Ishikawa (cell line): Measurements from ENCODE around the gene RANBP6.

Experiments used
- CEBPB ChIP-seq: IDR thresholded peaks from 2 replicates; pipeline ENCODE4 v1.6.1; 2012
- CREB1 ChIP-seq: IDR thresholded peaks from 2 replicates; pipeline ENCODE4 v1.6.1; 2012; ENCODE audit warnings: low read depth
- EGR1 ChIP-seq: IDR thresholded peaks from 2 replicates; pipeline ENCODE4 v1.6.1; 2012
- EP300 ChIP-seq: IDR thresholded peaks from 2 replicates; pipeline ENCODE4 v1.6.1; 2012; ENCODE audit warnings: borderline replicate concordance
- FOXM1 ChIP-seq: IDR thresholded peaks from 2 replicates; pipeline ENCODE4 v1.6.1; 2012; ENCODE audit warnings: low read depth, borderline replicate concordance
- NFIC ChIP-seq: IDR thresholded peaks from 2 replicates; pipeline ENCODE4 v1.6.1; 2012
- RAD21 ChIP-seq: IDR thresholded peaks from 2 replicates; pipeline ENCODE4 v1.6.1; 2012; ENCODE audit warnings: low read depth
- TAF1 ChIP-seq: IDR thresholded peaks from 2 replicates; pipeline ENCODE4 v1.6.1; 2012; ENCODE audit warnings: low read depth, mild to moderate bottlenecking
- TCF12 ChIP-seq: IDR thresholded peaks from 2 replicates; pipeline ENCODE4 v1.6.1; 2012; ENCODE audit warnings: low read depth
- TEAD4 ChIP-seq: IDR thresholded peaks from 2 replicates; pipeline ENCODE4 v1.6.1; 2012
- YY1 ChIP-seq: IDR thresholded peaks from 2 replicates; pipeline ENCODE4 v1.6.1; 2012; ENCODE audit warnings: low read depth
- ZBTB7A ChIP-seq: IDR thresholded peaks from 2 replicates; pipeline ENCODE4 v1.6.1; 2012; ENCODE audit warnings: low read depth
- TF ChIP-seq, protein P1 (sequence below): IDR thresholded peaks from 2 replicates; pipeline ENCODE4 v1.6.1; 2012
- TF ChIP-seq, protein P2 (sequence below): IDR thresholded peaks from 2 replicates; pipeline ENCODE4 v1.6.1; 2012
- TF ChIP-seq, protein P3 (sequence below): IDR thresholded peaks from 2 replicates; pipeline ENCODE4 v1.6.1; 2012; ENCODE audit warnings: low read depth, mild to moderate bottlenecking

Gene RANBP6

DNA sequence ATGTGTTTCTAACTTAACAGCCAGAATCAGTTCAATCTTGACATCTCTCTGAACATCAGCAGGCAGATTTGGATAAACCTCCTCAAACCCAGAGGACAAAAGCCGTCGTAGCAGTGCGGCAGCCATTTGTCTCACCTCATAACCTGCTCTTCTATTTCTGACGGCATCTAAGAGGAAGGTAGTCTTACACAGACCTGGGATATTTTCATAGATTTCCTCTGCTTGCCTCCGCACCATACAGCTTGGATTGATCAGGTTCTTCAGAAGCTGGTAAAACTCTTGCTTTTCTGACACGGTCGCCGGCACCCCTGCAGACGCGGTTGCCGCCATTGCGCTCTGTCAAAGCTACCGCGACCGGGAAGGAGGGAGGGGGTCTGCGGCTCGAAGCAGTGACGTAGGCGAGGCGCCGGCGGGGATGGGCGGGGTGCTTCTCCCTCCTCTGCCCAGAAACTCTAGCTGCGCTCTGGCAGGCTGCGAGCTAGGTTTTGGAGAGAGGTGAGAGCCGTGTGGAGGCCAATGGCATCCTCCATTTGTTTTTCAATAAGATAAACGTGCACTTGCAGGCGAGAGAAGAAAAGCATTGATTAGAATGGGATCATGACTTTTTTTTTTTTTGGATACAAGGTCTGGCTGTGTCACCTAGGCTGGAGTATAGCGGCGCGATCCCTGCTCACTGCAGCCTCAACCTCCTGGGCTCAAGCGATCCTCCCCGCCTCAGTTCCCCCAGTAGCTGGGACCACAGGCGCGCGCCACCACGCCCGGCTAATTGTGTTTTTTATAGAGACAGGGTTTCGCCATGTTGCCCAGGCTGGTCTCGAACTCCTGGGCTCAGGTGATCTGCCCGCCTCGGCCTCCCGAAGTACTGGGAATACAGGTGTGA is at the start of gene RANBP6:
RANBP6 (minus strand) TSS at position 347 of the 880 bp plus-strand sequence; CDS start at position 330, 17 bp downstream.
- peak; percentile 97 for TF ChIP-seq YY1
- TF ChIP-seq, protein P1, sequence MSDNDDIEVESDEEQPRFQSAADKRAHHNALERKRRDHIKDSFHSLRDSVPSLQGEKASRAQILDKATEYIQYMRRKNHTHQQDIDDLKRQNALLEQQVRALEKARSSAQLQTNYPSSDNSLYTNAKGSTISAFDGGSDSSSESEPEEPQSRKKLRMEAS, result peak; percentile 72
- TF ChIP-seq RAD21, result no peak
- peak; percentile 98 for TF ChIP-seq CREB1
- TF ChIP-seq FOXM1, result no peak
- TF ChIP-seq, protein P2, sequence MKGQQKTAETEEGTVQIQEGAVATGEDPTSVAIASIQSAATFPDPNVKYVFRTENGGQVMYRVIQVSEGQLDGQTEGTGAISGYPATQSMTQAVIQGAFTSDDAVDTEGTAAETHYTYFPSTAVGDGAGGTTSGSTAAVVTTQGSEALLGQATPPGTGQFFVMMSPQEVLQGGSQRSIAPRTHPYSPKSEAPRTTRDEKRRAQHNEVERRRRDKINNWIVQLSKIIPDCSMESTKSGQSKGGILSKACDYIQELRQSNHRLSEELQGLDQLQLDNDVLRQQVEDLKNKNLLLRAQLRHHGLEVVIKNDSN, result no peak
- TF ChIP-seq TAF1, result peak; percentile 86
- TF ChIP-seq EGR1, result 0 out of 2 replicates have a peak, but pooled peaks have one; percentile 22

DNA sequence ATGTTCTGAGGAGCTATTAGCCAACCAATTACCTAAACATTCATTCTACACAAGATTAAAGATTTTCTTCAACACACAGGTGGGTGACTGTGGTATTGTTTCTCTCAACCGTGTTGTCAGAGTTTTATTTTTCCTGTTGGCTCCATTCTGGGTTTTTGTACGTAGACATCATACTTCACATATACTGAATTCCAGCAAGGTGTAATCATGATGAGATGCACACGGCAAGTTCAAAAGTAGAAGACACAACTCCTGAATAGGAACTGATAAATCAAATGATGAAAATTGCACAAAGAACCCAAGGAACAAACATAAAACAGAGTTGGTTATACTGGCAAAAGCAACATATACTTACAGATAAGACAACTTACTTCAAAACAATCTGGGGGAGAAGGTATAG is 40.2 kb upstream of the RANBP6 start:
- TF ChIP-seq CEBPB, result no peak
- TF ChIP-seq EGR1, result no peak
- no peak for TF ChIP-seq RAD21
- TF ChIP-seq TEAD4, result no peak
- TF ChIP-seq NFIC, result no peak
- no peak for TF ChIP-seq CREB1

DNA sequence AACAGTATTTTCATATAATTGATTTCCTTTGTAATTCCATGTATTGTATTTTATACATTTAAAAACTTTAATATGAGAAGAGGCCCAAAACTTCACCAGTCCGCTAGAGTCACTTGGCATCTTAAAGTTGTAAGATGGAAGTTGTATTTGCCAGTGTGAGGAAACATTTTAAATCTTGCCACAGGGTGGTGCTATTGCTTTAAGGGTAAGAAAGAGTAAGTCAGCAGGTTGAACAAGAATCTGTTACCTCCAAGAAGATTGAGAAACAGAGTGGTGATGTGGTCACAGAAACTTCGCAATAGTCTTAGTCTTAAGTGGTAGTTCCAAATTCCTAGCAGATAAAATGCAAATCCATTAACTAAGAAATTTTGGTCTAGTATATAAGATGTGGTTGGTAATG is 39.8 kb upstream of the RANBP6 start:
- TF ChIP-seq EGR1 (no peak), TAF1 (no peak), RAD21 (peak; percentile 90), CEBPB (peak; percentile 53; the same call in 1 of the 2 replicates)

DNA sequence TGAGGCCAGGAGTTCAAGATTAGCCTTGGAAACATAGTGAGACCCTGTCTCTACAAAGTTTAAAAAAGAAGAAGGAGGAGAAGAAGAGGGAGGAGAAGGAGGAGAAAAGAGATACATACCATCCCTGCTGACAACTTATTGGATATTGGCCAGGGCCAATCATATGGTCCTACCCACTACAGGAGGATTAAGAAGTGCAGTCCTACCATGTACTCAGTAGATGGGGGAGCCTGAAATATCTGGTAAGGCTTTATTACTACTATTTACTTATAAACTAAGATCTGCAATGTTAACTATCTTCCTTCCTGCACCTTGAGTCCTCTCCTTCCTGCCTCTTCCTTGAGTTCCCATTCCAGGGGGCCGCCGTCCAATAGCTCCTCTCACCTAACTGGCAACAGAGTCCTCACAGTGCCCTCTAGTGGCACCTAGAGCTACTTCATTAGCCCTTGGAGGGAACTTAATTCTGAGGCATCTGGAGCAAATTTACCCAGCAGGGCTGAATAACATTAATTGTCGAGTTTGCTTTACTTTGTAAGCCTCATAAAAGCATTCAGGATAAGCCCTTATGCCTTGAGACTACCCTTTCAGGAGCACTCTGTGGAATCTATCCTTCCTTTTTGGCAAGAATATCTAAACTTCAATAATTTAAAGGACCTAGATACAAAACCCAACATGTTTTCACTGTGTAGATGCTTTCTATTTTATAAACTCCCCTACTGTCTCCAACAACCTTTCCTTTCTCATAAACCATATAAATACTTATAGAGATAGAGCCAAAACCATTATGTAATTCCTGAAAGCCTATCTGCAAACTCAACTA is 39.1 kb upstream of the RANBP6 start:
- TF ChIP-seq, protein P2, result no peak
- TF ChIP-seq RAD21 (peak; percentile 80), TCF12 (no peak), TAF1 (no peak)

DNA sequence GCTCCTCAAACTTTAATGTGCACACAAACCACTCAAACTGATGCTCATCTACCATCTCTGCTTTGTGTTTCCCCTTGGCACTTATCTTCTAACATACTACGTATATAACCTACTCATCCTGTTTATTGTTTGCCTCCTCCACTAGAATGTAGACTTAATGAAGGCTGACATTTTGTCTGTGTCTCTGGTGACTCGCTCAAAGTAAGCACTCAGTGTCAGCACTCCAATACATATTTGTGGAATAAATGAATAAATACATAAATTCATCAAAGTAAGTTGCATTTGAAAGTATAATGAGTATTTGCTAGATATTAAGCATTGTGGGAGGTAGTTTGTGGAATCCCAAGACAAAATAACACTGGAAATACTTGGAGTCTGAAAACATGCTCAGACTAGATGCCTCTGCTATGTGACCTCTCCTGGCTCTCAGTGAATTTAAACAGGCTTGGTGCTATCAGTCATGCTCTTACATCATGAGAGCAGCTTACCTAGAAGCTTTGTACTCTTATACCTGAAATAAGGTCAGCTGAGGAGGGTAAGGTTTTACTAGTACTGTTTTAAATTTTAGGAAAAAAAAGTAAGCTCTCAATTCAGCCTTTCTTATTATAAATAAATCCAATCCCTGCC is 37.0 kb upstream of the RANBP6 start:
- TF ChIP-seq TEAD4 (no peak), TCF12 (no peak), NFIC (no peak), YY1 (no peak), RAD21 (no peak), CEBPB (no peak), FOXM1 (no peak), CREB1 (no peak), TAF1 (no peak), EGR1 (no peak), ZBTB7A (no peak), EP300 (no peak)
- TF ChIP-seq, protein P1, result no peak
- TF ChIP-seq, protein P2, result no peak
- TF ChIP-seq, protein P3, sequence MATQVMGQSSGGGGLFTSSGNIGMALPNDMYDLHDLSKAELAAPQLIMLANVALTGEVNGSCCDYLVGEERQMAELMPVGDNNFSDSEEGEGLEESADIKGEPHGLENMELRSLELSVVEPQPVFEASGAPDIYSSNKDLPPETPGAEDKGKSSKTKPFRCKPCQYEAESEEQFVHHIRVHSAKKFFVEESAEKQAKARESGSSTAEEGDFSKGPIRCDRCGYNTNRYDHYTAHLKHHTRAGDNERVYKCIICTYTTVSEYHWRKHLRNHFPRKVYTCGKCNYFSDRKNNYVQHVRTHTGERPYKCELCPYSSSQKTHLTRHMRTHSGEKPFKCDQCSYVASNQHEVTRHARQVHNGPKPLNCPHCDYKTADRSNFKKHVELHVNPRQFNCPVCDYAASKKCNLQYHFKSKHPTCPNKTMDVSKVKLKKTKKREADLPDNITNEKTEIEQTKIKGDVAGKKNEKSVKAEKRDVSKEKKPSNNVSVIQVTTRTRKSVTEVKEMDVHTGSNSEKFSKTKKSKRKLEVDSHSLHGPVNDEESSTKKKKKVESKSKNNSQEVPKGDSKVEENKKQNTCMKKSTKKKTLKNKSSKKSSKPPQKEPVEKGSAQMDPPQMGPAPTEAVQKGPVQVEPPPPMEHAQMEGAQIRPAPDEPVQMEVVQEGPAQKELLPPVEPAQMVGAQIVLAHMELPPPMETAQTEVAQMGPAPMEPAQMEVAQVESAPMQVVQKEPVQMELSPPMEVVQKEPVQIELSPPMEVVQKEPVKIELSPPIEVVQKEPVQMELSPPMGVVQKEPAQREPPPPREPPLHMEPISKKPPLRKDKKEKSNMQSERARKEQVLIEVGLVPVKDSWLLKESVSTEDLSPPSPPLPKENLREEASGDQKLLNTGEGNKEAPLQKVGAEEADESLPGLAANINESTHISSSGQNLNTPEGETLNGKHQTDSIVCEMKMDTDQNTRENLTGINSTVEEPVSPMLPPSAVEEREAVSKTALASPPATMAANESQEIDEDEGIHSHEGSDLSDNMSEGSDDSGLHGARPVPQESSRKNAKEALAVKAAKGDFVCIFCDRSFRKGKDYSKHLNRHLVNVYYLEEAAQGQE, result no peak

DNA sequence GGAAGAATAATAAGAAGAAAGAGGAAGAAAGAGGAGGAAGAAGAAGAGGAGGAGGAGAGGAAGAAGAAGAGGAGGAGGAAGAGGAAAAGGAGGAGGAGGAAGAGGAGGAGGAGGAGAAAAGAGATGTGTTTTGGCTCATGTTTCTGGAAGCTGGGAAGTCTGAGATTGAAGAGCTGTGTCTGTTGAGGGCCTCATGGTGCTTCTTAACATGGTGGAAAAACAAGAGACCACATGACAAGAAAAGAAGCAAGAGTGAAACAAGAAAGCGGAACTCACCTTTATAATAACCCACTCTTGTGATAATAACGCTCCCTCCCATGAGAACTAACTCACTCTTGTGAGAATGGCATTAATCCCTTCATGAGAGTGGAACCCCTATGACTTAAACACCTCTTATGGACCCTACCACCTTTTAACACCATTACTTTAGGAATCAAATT is 36.1 kb upstream of the RANBP6 start:
- TF ChIP-seq YY1 (no peak), CREB1 (no peak), EP300 (no peak), TEAD4 (no peak), NFIC (no peak), TAF1 (no peak), RAD21 (no peak), FOXM1 (no peak), EGR1 (no peak), ZBTB7A (no peak), TCF12 (no peak), CEBPB (no peak)
- TF ChIP-seq, protein P3, result no peak
- TF ChIP-seq, protein P1, result no peak
- TF ChIP-seq, protein P2, result no peak
